A673 (cell line): ENCODE results near the gene GRID1. TPM values are rescaled to one million over a fixed set of nuclear protein-coding genes. Genes with fewer than 3 reads are reported as not detected.

Experiments
- BruUV-seq: library from RNA; stranded (reverse); fragments of 400-500 nt; replicated peaks from 2 replicates; lab custom pipeline; 2021; lab: Mats Ljungman, UMichigan
- CTCF ChIA-PET: fragments of 300-600 bp; sonication (Branson Sonifier 250); formaldehyde crosslinking; loops from one replicate; lab custom pipeline; 2022; ENCODE audit warnings: antibody characterized with exemption; lab: Charles Lee
- POLR2A ChIA-PET: fragments of 300-600 bp; sonication (Branson Sonifier 250); formaldehyde crosslinking; loops from one replicate; lab custom pipeline; 2022; ENCODE audit warnings: antibody characterized with exemption; ENCODE audit not compliant: low non-redundant PET; lab: Charles Lee
- DNase-seq: peaks from one replicate; pipeline ENCODE4 v3.0.0-alpha.2; 2015; ENCODE audit warnings: low spot score
- H3K27ac ChIP-seq: fragments of 200-600 bp; sonication (generic); 2 replicates; pipeline ENCODE4 v1.5.1; 2016; ENCODE audit warnings: mixed run types, low read depth, mild to moderate bottlenecking, mixed read lengths, antibody characterized with exemption, low read length; ENCODE audit not compliant: poor library complexity, severe bottlenecking
- H3K27me3 ChIP-seq: fragments of 200-600 bp; sonication (generic); replicated peaks from 2 replicates; pipeline ENCODE4 v1.6.1; 2017; ENCODE audit warnings: mixed run types, low read depth, mild to moderate bottlenecking, mixed read lengths, antibody characterized with exemption, low read length; ENCODE audit not compliant: insufficient read depth, poor library complexity
- H3K36me3 ChIP-seq: fragments of 200-600 bp; sonication (generic); 2 replicates; pipeline ENCODE4 v1.6.1; 2016; ENCODE audit warnings: mixed run types, mild to moderate bottlenecking, mixed read lengths, antibody characterized with exemption, low read length; ENCODE audit not compliant: insufficient read depth, poor library complexity, severe bottlenecking
- H3K4me1 ChIP-seq: fragments of 200-600 bp; sonication (generic); 2 replicates; pipeline ENCODE4 v1.6.1; 2017; ENCODE audit warnings: mixed run types, mild to moderate bottlenecking, mixed read lengths, antibody characterized with exemption, low read length; ENCODE audit not compliant: insufficient read depth, poor library complexity, severe bottlenecking
- H3K4me3 ChIP-seq: fragments of 200-600 bp; sonication (generic); 2 replicates; pipeline ENCODE4 v1.5.1; 2016; ENCODE audit warnings: low read depth, mixed run types, mild to moderate bottlenecking, mixed read lengths, low read length; ENCODE audit not compliant: poor library complexity, severe bottlenecking
- H3K9me3 ChIP-seq: fragments of 200-600 bp; sonication (generic); 2 replicates; pipeline ENCODE4 v1.6.1; 2016; ENCODE audit warnings: mixed run types, low read depth, mild to moderate bottlenecking, mixed read lengths, antibody characterized with exemption, low read length; ENCODE audit not compliant: poor library complexity, severe bottlenecking
- CTCF ChIP-seq: fragments of 300-800, 200-600 bp; sonication (generic); conservative IDR thresholded peaks from 2 replicates; pipeline ENCODE4 v1.5.1; 2017; ENCODE audit warnings: low read depth, mild to moderate bottlenecking, antibody characterized with exemption, low read length, moderate library complexity, mixed read lengths
- EZH2 ChIP-seq: fragments of 200-600 bp; sonication (generic); IDR thresholded peaks from 2 replicates; pipeline ENCODE4 v1.6.1; 2017; ENCODE audit warnings: borderline replicate concordance, low read depth, mild to moderate bottlenecking, mixed read lengths, antibody characterized with exemption, low read length; ENCODE audit not compliant: poor library complexity, severe bottlenecking
- intact Hi-C: fragments of 100-400 bp; cut with micrococcal nuclease; formaldehyde crosslinking; loops from one replicate; pipeline ENCODE4 v1.10.0; 2022; ENCODE audit not compliant: unreplicated experiment
- total RNA-seq: library from RNA; stranded (reverse); gene quantifications from 2 replicates; pipeline ENCODE4 v1.2.3, GENCODE V29; 2021

The GRID1 gene
- total RNA-seq, 1 experiment from 2014 or later: not detected

- Histone ChIP-seq H3K4me3 (no peak overlapping the region), H3K27me3 (peaks cover 55% of the 10 kb centered on the region), H3K27ac (no peak overlapping the region), H3K36me3 (no peaks in the 10 kb centered on the region), H3K4me1 (peaks cover 4% of the 10 kb centered on the region), H3K9me3 (no peaks in the 10 kb centered on the region)
- no peak for TF ChIP-seq CTCF
- TF ChIP-seq EZH2: no peak
- CTCF ChIA-PET: no interaction called here
- DNase-seq: no peak
- intact Hi-C loops: loop anchor here (10.0 kb wide), 2 partner anchors 576 to 1826 kb away; no protein-coding TSS in a partner anchor
- POLR2A ChIA-PET: no interaction called here
- BruUV-seq: no TSS peak
Measured at GRCh38 chr10:86371116-86371515, 4.5 kb upstream of the GRID1 start.

- DNase-seq: no peak
Measured at GRCh38 chr10:86370006-86370585, 3.5 kb upstream of the GRID1 start.

GRCh38 chr10:86368987-86369386 lies 2.4 kb upstream of the GRID1 start:
- intact Hi-C loops: no loop called here
- no peak for DNase-seq
- no peak overlapping the region for H3K27ac ChIP-seq
- H3K4me3 ChIP-seq: no peak overlapping the region
- TF ChIP-seq CTCF (no peak), EZH2 (no peak)
- no peaks in the 10 kb centered on the region for H3K36me3 ChIP-seq
- no peaks in the 10 kb centered on the region for H3K9me3 ChIP-seq
- ChIA-PET CTCF (no interaction called here), POLR2A (no interaction called here)
- H3K27me3 ChIP-seq: peaks cover 71% of the 10 kb centered on the region
- H3K4me1 ChIP-seq: peaks cover 4% of the 10 kb centered on the region
- no TSS peak for BruUV-seq

More at GRCh38 chr10:86370006-86370585, 3.5 kb upstream of the GRID1 start:
- TF ChIP-seq EZH2 (no peak), CTCF (no peak)
- ChIA-PET POLR2A (no interaction called here), CTCF (no interaction called here)
- no peak overlapping the region for H3K27ac ChIP-seq
- no peaks in the 10 kb centered on the region for H3K36me3 ChIP-seq
- no TSS peak for BruUV-seq
- no peaks in the 10 kb centered on the region for H3K9me3 ChIP-seq
- peaks cover 65% of the 10 kb centered on the region for H3K27me3 ChIP-seq
- peaks cover 4% of the 10 kb centered on the region for H3K4me1 ChIP-seq
- no peak overlapping the region for H3K4me3 ChIP-seq
- intact Hi-C loops: loop anchor here (10.0 kb wide), 2 partner anchors 575 to 1825 kb away; no protein-coding TSS in a partner anchor
